Measurements from ENCODE around the gene MAP2. TPM values are rescaled to one million over a fixed set of nuclear protein-coding genes. Genes with fewer than 3 reads are reported as not detected.

The MAP2 gene
- polyA plus RNA-seq, 1 donor (not counting 4 experiments of a cell fraction or from before 2014, with no cell fraction given) = 16.2 TPM

DNA sequence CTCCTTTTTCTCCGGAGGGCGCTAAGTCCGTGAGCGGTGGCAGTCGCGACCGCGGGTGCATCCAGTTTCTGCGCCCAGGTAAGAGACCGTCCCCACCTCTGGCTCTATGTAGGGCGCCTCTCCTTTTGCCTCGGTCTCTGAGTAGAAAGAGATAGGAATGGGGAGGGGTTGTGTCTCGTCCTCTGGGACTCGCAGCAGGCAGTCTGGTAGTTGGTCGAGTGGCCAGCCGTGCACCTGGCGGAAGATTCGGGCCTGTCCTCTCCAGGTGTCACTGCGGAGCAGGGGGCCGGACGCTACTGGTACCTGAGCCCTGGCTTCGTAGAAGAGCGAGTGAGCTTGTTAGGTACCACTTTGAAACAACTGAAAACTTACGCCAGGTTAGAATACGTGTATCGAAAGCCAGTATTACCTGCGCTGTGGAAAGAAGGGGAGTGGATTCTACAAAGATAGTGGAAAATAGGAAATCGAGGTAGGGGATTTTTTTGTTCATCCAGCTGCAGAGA, 403 bp downstream of the MAP2 start:
- H3K4me2 ChIP-seq (ENCODE audit: control insufficient read depth, extremely low read depth, insufficient read depth, low read depth, low read length) = peak overlapping the region; percentile 71
- FAIRE-seq (no peak), DNase-seq (ENCODE audit: low read depth, low spot score) (no peak)
- H4K20me1 ChIP-seq (ENCODE audit: control insufficient read depth, extremely low read depth, insufficient read depth, low read length) = no peaks in the 10 kb centered on the region
- peak overlapping the region; percentile 87 for H2AFZ ChIP-seq (ENCODE audit: control insufficient read depth, low read length)
- H3K36me3 ChIP-seq (ENCODE audit: control insufficient read depth in 2 of 2, extremely low read depth in 1 of 2, insufficient read depth in 2 of 2, low read length in 2 of 2) = no peaks in the 10 kb centered on the region
- TF ChIP-seq EZH2 (IDR thresholded peaks at IDR 0.05; ENCODE audit: low read length) = no peak
- TF ChIP-seq CTCF (optimal IDR thresholded peaks at IDR 0.05 in 1 of 3, IDR thresholded peaks at IDR 0.05 in 1 of 3, conservative IDR thresholded peaks at IDR 0.05 in 1 of 3; ENCODE audit: extremely low read depth in 1 of 3, insufficient read depth in 2 of 3, low read length in 3 of 3) = peak in 1 of 3 experiments; percentile 39
- H3K27me3 ChIP-seq (ENCODE audit: control insufficient read depth, extremely low read depth, insufficient read depth, low read length) = no peaks in the 10 kb centered on the region
- peak overlapping the region; percentile 78 for H3K9ac ChIP-seq (ENCODE audit: control insufficient read depth, extremely low read depth, insufficient read depth, low read length)
- H3K4me3 ChIP-seq (ENCODE audit: control insufficient read depth in 2 of 3, extremely low read depth in 1 of 3, insufficient read depth in 2 of 3, low read depth in 1 of 3, low read length in 3 of 3) = peak overlapping the region; percentile 66 to 83 (median 82)
- H3K79me2 ChIP-seq (ENCODE audit: control insufficient read depth, insufficient read depth, low read length) = peaks cover 10% of the 10 kb centered on the region
- no peaks in the 10 kb centered on the region for H3K9me3 ChIP-seq (ENCODE audit: control insufficient read depth, low read depth, low read length)
- no peaks in the 10 kb centered on the region for H3K9me1 ChIP-seq (ENCODE audit: control insufficient read depth, extremely low read depth, insufficient read depth, low read length)
- dilution Hi-C loops (cut with MboI; ENCODE audit: extremely low pct_ligation_motif_present, low sequenced_read_pairs) = no loop called here
- peak overlapping the region; percentile 50 for H3K27ac ChIP-seq (ENCODE audit: control insufficient read depth, insufficient read depth, low read length)
- peaks cover 30% of the 10 kb centered on the region for H3K4me1 ChIP-seq (ENCODE audit: control insufficient read depth, extremely low read depth, insufficient read depth, low read length)

GRCh38 chr2:209424781-209425470, 1.1 kb downstream of the MAP2 start:
- H3K27me3 ChIP-seq (ENCODE audit: control insufficient read depth, extremely low read depth, insufficient read depth, low read length) = no peaks in the 10 kb centered on the region
- no peaks in the 10 kb centered on the region for H3K36me3 ChIP-seq (ENCODE audit: control insufficient read depth in 2 of 2, extremely low read depth in 1 of 2, insufficient read depth in 2 of 2, low read length in 2 of 2)
- DNase-seq (ENCODE audit: low read depth, low spot score) (no peak), FAIRE-seq (no peak)
- peaks cover 30% of the 10 kb centered on the region for H3K4me1 ChIP-seq (ENCODE audit: control insufficient read depth, extremely low read depth, insufficient read depth, low read length)
- peak overlapping the region; percentile 66 to 83 (median 82) for H3K4me3 ChIP-seq (ENCODE audit: control insufficient read depth in 2 of 3, extremely low read depth in 1 of 3, insufficient read depth in 2 of 3, low read depth in 1 of 3, low read length in 3 of 3)
- TF ChIP-seq EZH2 (IDR thresholded peaks at IDR 0.05; ENCODE audit: low read length) (no peak), CTCF (optimal IDR thresholded peaks at IDR 0.05 in 1 of 3, IDR thresholded peaks at IDR 0.05 in 1 of 3, conservative IDR thresholded peaks at IDR 0.05 in 1 of 3; ENCODE audit: extremely low read depth in 1 of 3, insufficient read depth in 2 of 3, low read length in 3 of 3) (no peak)
- H3K9me1 ChIP-seq (ENCODE audit: control insufficient read depth, extremely low read depth, insufficient read depth, low read length) = no peaks in the 10 kb centered on the region
- H3K79me2 ChIP-seq (ENCODE audit: control insufficient read depth, insufficient read depth, low read length) = peaks cover 13% of the 10 kb centered on the region
- no peaks in the 10 kb centered on the region for H4K20me1 ChIP-seq (ENCODE audit: control insufficient read depth, extremely low read depth, insufficient read depth, low read length)
- peak overlapping the region; percentile 50 for H3K27ac ChIP-seq (ENCODE audit: control insufficient read depth, insufficient read depth, low read length)
- H2AFZ ChIP-seq (ENCODE audit: control insufficient read depth, low read length) = peak overlapping the region; percentile 87
- H3K4me2 ChIP-seq (ENCODE audit: control insufficient read depth, extremely low read depth, insufficient read depth, low read depth, low read length) = peak overlapping the region; percentile 71
- no peaks in the 10 kb centered on the region for H3K9me3 ChIP-seq (ENCODE audit: control insufficient read depth, low read depth, low read length)
- peak overlapping the region; percentile 78 for H3K9ac ChIP-seq (ENCODE audit: control insufficient read depth, extremely low read depth, insufficient read depth, low read length)
- dilution Hi-C loops (cut with MboI; ENCODE audit: extremely low pct_ligation_motif_present, low sequenced_read_pairs) = no loop called here
